ENCODE data around the gene SLC7A6. TPM values are rescaled to one million over a fixed set of nuclear protein-coding genes. Genes with fewer than 3 reads are reported as not detected.

SLC7A6 gene
- total and polyA plus RNA-seq, 2 of the 8 experiments (the other 6 are each of a cell fraction or from before 2014, with no cell fraction given): 28.0 to 37.8 TPM

DNA sequence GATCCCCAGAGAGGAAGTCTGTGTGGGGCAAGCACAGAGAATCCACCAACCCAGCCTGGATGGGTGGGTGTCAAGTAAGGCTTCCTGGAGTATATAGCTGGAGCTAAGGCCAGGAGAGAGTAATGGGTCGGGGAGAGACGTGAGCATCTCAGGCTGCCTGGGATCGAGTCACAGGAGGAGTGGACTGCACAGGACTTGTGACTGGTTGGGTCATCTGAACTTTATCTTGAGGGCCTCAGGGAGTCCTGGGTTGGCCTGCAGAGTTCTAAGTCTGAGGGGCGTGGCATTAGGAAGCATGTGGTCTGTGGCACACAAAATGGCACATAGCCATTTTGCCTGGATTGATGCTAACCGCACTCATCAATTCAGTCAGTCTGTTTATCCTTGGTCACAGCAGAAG is 17.7 kb upstream of the SLC7A6 start (continued):
- TF ChIP-seq, protein P1, sequence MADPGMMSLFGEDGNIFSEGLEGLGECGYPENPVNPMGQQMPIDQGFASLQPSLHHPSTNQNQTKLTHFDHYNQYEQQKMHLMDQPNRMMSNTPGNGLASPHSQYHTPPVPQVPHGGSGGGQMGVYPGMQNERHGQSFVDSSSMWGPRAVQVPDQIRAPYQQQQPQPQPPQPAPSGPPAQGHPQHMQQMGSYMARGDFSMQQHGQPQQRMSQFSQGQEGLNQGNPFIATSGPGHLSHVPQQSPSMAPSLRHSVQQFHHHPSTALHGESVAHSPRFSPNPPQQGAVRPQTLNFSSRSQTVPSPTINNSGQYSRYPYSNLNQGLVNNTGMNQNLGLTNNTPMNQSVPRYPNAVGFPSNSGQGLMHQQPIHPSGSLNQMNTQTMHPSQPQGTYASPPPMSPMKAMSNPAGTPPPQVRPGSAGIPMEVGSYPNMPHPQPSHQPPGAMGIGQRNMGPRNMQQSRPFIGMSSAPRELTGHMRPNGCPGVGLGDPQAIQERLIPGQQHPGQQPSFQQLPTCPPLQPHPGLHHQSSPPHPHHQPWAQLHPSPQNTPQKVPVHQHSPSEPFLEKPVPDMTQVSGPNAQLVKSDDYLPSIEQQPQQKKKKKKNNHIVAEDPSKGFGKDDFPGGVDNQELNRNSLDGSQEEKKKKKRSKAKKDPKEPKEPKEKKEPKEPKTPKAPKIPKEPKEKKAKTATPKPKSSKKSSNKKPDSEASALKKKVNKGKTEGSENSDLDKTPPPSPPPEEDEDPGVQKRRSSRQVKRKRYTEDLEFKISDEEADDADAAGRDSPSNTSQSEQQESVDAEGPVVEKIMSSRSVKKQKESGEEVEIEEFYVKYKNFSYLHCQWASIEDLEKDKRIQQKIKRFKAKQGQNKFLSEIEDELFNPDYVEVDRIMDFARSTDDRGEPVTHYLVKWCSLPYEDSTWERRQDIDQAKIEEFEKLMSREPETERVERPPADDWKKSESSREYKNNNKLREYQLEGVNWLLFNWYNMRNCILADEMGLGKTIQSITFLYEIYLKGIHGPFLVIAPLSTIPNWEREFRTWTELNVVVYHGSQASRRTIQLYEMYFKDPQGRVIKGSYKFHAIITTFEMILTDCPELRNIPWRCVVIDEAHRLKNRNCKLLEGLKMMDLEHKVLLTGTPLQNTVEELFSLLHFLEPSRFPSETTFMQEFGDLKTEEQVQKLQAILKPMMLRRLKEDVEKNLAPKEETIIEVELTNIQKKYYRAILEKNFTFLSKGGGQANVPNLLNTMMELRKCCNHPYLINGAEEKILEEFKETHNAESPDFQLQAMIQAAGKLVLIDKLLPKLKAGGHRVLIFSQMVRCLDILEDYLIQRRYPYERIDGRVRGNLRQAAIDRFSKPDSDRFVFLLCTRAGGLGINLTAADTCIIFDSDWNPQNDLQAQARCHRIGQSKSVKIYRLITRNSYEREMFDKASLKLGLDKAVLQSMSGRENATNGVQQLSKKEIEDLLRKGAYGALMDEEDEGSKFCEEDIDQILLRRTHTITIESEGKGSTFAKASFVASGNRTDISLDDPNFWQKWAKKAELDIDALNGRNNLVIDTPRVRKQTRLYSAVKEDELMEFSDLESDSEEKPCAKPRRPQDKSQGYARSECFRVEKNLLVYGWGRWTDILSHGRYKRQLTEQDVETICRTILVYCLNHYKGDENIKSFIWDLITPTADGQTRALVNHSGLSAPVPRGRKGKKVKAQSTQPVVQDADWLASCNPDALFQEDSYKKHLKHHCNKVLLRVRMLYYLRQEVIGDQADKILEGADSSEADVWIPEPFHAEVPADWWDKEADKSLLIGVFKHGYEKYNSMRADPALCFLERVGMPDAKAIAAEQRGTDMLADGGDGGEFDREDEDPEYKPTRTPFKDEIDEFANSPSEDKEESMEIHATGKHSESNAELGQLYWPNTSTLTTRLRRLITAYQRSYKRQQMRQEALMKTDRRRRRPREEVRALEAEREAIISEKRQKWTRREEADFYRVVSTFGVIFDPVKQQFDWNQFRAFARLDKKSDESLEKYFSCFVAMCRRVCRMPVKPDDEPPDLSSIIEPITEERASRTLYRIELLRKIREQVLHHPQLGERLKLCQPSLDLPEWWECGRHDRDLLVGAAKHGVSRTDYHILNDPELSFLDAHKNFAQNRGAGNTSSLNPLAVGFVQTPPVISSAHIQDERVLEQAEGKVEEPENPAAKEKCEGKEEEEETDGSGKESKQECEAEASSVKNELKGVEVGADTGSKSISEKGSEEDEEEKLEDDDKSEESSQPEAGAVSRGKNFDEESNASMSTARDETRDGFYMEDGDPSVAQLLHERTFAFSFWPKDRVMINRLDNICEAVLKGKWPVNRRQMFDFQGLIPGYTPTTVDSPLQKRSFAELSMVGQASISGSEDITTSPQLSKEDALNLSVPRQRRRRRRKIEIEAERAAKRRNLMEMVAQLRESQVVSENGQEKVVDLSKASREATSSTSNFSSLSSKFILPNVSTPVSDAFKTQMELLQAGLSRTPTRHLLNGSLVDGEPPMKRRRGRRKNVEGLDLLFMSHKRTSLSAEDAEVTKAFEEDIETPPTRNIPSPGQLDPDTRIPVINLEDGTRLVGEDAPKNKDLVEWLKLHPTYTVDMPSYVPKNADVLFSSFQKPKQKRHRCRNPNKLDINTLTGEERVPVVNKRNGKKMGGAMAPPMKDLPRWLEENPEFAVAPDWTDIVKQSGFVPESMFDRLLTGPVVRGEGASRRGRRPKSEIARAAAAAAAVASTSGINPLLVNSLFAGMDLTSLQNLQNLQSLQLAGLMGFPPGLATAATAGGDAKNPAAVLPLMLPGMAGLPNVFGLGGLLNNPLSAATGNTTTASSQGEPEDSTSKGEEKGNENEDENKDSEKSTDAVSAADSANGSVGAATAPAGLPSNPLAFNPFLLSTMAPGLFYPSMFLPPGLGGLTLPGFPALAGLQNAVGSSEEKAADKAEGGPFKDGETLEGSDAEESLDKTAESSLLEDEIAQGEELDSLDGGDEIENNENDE (IDR thresholded peaks at IDR 0.05; ENCODE audit: insufficient replicate concordance, low read length): no peak
- TF ChIP-seq TBP (IDR thresholded peaks at IDR 0.05; ENCODE audit: low read depth, low read length): no peak
- no peak for TF ChIP-seq EZH2 (IDR thresholded peaks at IDR 0.05; ENCODE audit: low read depth, low read length, severe bottlenecking)
- TF ChIP-seq BRCA1 (IDR thresholded peaks at IDR 0.05; ENCODE audit: low read depth, low read length): no peak
- TF ChIP-seq YY1 (IDR thresholded peaks at IDR 0.05; ENCODE audit: low read depth, low read length): no peak
- TF ChIP-seq, protein P2, sequence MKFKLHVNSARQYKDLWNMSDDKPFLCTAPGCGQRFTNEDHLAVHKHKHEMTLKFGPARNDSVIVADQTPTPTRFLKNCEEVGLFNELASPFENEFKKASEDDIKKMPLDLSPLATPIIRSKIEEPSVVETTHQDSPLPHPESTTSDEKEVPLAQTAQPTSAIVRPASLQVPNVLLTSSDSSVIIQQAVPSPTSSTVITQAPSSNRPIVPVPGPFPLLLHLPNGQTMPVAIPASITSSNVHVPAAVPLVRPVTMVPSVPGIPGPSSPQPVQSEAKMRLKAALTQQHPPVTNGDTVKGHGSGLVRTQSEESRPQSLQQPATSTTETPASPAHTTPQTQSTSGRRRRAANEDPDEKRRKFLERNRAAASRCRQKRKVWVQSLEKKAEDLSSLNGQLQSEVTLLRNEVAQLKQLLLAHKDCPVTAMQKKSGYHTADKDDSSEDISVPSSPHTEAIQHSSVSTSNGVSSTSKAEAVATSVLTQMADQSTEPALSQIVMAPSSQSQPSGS (IDR thresholded peaks at IDR 0.05; ENCODE audit: low read length): no peak
- no peak for TF ChIP-seq GABPA (IDR thresholded peaks at IDR 0.05; ENCODE audit: borderline replicate concordance, insufficient read depth, low read length)
- TF ChIP-seq HDAC2 (IDR thresholded peaks at IDR 0.05; ENCODE audit: borderline replicate concordance in 1 of 2, low read depth in 2 of 2, low read length in 2 of 2): no peak
- no peak for TF ChIP-seq SP2 (IDR thresholded peaks at IDR 0.05; ENCODE audit: low read length)
- TF ChIP-seq BACH1 (IDR thresholded peaks at IDR 0.05; ENCODE audit: low read length): no peak
